Gastrocnemius medialis (tissue), 4 donors: Measurements from ENCODE around the gene RSBN1L.

Experiments used
- CTCF ChIP-seq, 5 experiments: fragments of 450-650 bp in 3 of 5; fragments of 200-600 bp in 2 of 5; sonication (generic) in 2 of 5; IDR thresholded peaks in 4 of 5; conservative IDR thresholded peaks in 1 of 5; 1 replicate in 4 of 5; 2 replicates in 1 of 5; pipeline ENCODE4 v1.5.1; 2016 to 2019; ENCODE audit warnings: antibody characterized with exemption in 5 of 5, mild to moderate bottlenecking in 3 of 5, moderate library complexity in 3 of 5
- POLR2A ChIP-seq, 2 donors: fragments of 450-650 bp; IDR thresholded peaks; one replicate each; pipeline ENCODE4 v1.6.1; 2017; ENCODE audit warnings: antibody characterized with exemption in 2 of 2, mild to moderate bottlenecking in 2 of 2, moderate library complexity in 2 of 2

DNA sequence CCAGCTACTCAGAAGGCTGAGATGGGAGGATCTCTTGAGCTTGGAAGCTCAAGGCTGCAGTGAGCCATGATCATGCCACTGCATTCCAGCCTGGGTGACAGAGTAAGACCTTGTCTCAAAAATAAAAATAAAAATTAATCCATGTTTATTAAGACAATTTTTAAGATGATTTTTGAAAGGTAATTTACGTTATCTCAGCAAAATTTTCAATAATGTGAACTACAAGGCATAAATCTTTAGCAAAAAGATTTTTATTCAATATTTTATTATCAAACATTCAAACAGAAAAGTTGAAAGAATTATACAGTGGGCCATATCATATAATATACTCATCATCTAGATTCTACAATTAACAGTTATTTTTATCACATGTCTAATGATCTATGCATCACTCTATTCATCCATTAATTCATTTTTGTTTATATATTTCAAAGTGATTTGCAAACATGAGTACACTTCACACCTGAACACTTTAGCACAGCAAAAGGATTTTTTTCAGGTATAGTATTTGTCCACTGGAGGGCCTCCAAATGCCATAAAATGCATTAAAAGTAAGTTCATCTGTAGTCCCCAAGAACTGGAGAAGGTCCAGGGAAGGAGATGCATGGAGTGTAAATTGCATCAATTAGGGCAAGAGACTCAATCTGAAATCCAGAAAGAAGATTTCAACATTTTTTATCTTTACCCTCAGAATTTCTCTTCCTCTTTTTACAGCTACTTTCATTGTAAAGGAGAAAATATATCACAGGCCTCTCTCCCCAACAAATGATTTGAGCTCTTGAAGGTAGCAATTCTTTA lies 38.6 kb upstream of the RSBN1L start:
- TF ChIP-seq CTCF (IDR thresholded peaks at IDR 0.05 in 4 of 5, conservative IDR thresholded peaks at IDR 0.05 in 1 of 5): peak; percentile 14 to 66 (median 40)
- TF ChIP-seq POLR2A (IDR thresholded peaks at IDR 0.05): no peak
